ENCODE measurements around the gene WRAP73. TPM values are rescaled to one million over a fixed set of nuclear protein-coding genes. Genes with fewer than 3 reads are reported as not detected.

The WRAP73 gene
- total and polyA plus RNA-seq, 9 donors, result 5.3 to 18.0 (median 15.8) TPM

DNA sequence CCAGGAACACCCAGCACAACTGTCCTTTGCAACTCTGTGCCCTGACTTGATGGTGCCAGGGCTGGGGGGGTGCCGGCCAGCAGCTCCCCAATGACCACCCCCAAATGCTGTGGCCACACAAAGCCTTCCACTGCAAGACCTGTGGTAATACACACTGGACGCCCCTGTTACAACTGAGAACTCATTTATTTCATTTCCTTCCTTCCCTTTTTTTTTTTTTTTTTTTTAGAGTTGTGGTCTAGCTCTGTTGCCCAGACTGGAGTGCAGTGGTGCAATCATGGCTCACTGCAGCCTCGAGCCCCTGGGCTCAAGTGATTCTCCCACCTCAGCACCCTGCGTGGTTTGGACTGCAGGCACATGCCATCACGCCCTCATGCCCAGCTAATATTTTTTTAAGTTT lies 27.6 kb upstream of the WRAP73 start:
- Histone ChIP-seq H3K4me3 (no peak overlapping the region), H3K4me1 (ENCODE audit: insufficient read depth) (no peaks in the 10 kb centered on the region), H3K27ac (no peak overlapping the region), H3K27me3 (no peaks in the 10 kb centered on the region), H3K9me3 (no peaks in the 10 kb centered on the region), H3K36me3 (no peaks in the 10 kb centered on the region)
- DNase-seq, result no peak
- intact Hi-C loops (cut with DNase I), result no loop called here
- TF ChIP-seq EP300 (IDR thresholded peaks at IDR 0.05) (no peak), POLR2A (IDR thresholded peaks at IDR 0.05) (no peak)
- TF ChIP-seq, protein P1, sequence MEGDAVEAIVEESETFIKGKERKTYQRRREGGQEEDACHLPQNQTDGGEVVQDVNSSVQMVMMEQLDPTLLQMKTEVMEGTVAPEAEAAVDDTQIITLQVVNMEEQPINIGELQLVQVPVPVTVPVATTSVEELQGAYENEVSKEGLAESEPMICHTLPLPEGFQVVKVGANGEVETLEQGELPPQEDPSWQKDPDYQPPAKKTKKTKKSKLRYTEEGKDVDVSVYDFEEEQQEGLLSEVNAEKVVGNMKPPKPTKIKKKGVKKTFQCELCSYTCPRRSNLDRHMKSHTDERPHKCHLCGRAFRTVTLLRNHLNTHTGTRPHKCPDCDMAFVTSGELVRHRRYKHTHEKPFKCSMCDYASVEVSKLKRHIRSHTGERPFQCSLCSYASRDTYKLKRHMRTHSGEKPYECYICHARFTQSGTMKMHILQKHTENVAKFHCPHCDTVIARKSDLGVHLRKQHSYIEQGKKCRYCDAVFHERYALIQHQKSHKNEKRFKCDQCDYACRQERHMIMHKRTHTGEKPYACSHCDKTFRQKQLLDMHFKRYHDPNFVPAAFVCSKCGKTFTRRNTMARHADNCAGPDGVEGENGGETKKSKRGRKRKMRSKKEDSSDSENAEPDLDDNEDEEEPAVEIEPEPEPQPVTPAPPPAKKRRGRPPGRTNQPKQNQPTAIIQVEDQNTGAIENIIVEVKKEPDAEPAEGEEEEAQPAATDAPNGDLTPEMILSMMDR (IDR thresholded peaks at IDR 0.05), result no peak
- 77 to 87% (median 79%) methylated on average over 5 of the region's 5 CpGs for WGBS, 3 donors

DNA sequence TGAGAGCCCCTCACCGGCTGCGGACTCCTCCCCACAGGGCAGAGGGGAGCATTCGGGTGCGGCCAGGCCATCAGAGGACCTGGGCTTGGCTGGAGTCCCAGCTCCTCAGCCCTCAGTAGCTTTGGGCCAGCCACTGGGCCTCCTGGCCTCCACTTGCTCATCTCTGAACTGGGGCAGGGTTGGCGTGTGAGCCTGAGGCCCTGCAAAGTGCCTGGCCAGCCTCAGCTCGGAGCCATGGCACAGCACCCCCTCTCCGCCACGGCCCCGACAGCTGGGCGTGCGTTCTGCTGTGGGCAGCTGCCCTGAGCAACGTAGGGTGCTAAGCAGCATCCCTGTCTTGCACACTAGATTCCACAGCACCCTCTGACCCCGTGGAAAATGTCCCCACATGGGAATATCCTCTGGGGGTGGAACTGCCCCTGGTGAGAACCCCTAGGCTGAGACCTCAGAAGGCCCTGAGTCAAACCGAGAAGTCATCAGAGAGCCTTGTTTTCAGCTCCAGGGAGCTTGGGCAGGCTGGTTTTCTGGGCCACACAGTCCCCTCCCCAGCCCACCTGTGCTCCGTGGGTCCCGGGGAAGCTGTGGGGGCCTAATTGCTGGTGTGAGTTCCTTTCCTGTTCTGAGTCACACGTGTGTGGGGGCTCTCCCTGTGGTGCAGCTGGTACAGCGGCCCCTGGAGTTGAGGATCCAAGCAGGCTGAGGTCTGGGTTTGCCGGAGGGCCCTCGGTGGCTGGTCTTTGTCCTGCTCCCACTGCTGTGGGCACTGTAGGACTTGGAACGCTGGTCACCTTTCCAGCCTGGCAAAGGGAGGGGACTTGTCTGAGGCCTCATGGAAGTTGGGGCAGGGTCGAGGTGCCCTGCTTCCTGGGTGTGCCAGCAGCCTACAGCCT lies 26.9 kb upstream of the WRAP73 start:
- no peak overlapping the region for H3K27ac ChIP-seq
- 72 to 83% (median 76%) methylated on average over 21 to 22 of the region's 22 CpGs for WGBS, 3 donors
- intact Hi-C loops (cut with DNase I), result no loop called here
- H3K27me3 ChIP-seq, result no peaks in the 10 kb centered on the region
- TF ChIP-seq, protein P1 (IDR thresholded peaks at IDR 0.05), result no peak
- TF ChIP-seq POLR2A (IDR thresholded peaks at IDR 0.05) (no peak), EP300 (IDR thresholded peaks at IDR 0.05) (no peak)
- no peaks in the 10 kb centered on the region for H3K9me3 ChIP-seq
- H3K4me3 ChIP-seq, result no peak overlapping the region
- H3K4me1 ChIP-seq (ENCODE audit: insufficient read depth), result no peaks in the 10 kb centered on the region
- DNase-seq, result no peak
- H3K36me3 ChIP-seq, result no peaks in the 10 kb centered on the region

- intact Hi-C loops (cut with DNase I), result no loop called here
- TF ChIP-seq EP300 (IDR thresholded peaks at IDR 0.05) (no peak), POLR2A (IDR thresholded peaks at IDR 0.05) (no peak)
- TF ChIP-seq, protein P1 (IDR thresholded peaks at IDR 0.05), result no peak
- Histone ChIP-seq H3K4me1 (ENCODE audit: insufficient read depth) (no peaks in the 10 kb centered on the region), H3K9me3 (no peaks in the 10 kb centered on the region), H3K27me3 (no peaks in the 10 kb centered on the region), H3K4me3 (no peak overlapping the region), H3K36me3 (no peaks in the 10 kb centered on the region), H3K27ac (no peak overlapping the region)
- WGBS, 3 donors, result 70 to 79% (median 77%) methylated on average over 11 of the region's 11 CpGs
- no peak for DNase-seq
Measured at GRCh38 chr1:3675436-3675835, 25.5 kb upstream of the WRAP73 start.

DNA sequence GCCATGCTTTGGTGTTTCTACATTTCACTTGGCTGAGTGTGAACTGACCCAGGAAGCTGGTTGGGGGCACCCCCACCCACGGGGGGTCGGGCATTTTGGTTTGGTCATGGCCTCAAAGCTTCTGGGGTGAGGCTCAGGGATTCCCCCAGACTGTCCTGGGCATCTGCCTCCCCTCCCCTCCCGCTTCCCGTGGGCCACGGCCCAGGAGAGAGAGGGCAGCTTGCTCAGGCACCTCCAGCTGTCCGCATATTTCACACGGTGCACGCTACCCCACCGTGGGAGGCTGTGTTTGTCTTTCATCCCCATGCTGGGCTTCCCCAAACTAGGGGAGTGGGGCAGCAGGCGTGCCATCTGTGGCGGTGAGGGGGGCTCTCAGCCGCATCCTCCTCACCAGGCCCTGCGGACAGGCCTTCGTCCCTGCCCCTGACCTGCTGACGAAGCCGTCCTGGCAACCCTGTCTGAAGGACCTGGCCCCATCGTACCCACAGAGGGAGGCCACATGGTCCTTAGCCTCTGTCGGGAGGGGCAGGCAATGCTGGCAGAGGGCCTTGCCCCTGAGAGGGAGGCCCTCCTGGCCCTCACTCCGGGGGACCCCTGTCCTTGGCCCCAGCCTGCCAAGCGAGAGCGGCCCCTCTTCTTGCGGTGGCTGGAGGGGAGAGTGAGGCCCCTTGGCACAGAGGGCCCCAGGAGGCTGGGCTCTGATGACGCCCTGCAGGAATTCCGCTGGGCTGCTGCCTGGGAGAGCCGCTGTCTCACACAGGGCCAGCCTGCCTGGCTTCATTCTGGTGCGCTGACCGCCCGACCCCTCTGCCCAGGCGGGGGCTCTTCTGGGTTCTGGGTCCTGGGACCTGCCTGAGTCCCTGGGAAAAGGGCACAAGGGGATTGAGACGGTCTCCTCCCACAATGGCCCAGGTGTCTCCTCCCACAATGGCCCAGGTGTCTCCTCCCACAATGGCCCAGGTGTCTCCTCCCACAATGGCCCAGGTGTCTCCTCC lies 24.5 kb upstream of the WRAP73 start:
- Histone ChIP-seq H3K27ac (no peak overlapping the region), H3K4me1 (ENCODE audit: insufficient read depth) (no peaks in the 10 kb centered on the region), H3K4me3 (no peak overlapping the region), H3K27me3 (no peaks in the 10 kb centered on the region), H3K36me3 (no peaks in the 10 kb centered on the region), H3K9me3 (no peaks in the 10 kb centered on the region)
- intact Hi-C loops (cut with DNase I), result no loop called here
- DNase-seq, result no peak
- WGBS, 3 donors, result 39 to 45% (median 45%) methylated on average over 21 to 30 of the region's 30 CpGs
- TF ChIP-seq, protein P1 (IDR thresholded peaks at IDR 0.05), result no peak
- no peak for TF ChIP-seq POLR2A (IDR thresholded peaks at IDR 0.05)
- no peak for TF ChIP-seq EP300 (IDR thresholded peaks at IDR 0.05)
